ES-I3 (cell line): Measurements from ENCODE around the gene USP4.
A peak's percentile ranks its signal among the peaks of the same experiment; 100 is the strongest.

Experiments used
- H3K36me3 ChIP-seq: 2 replicates; pipeline ENCODE4 v1.6.1; 2013; ENCODE audit warnings: mild to moderate bottlenecking, low read length, control low read depth, moderate library complexity; ENCODE audit not compliant: insufficient read depth
- H3K4me1 ChIP-seq: 2 replicates; pipeline ENCODE4 v1.6.1; 2013; ENCODE audit warnings: mild to moderate bottlenecking, control low read depth, low read length; ENCODE audit not compliant: insufficient read depth
- H3K9ac ChIP-seq: 2 replicates; pipeline ENCODE4 v1.6.1; 2013; ENCODE audit warnings: low read depth, mild to moderate bottlenecking, low read length, moderate library complexity
- H3K9me3 ChIP-seq: 2 replicates; pipeline ENCODE4 v1.6.1; 2013; ENCODE audit warnings: mild to moderate bottlenecking, low read length, moderate library complexity; ENCODE audit not compliant: control insufficient read depth, insufficient read depth

The USP4 gene, protein sequence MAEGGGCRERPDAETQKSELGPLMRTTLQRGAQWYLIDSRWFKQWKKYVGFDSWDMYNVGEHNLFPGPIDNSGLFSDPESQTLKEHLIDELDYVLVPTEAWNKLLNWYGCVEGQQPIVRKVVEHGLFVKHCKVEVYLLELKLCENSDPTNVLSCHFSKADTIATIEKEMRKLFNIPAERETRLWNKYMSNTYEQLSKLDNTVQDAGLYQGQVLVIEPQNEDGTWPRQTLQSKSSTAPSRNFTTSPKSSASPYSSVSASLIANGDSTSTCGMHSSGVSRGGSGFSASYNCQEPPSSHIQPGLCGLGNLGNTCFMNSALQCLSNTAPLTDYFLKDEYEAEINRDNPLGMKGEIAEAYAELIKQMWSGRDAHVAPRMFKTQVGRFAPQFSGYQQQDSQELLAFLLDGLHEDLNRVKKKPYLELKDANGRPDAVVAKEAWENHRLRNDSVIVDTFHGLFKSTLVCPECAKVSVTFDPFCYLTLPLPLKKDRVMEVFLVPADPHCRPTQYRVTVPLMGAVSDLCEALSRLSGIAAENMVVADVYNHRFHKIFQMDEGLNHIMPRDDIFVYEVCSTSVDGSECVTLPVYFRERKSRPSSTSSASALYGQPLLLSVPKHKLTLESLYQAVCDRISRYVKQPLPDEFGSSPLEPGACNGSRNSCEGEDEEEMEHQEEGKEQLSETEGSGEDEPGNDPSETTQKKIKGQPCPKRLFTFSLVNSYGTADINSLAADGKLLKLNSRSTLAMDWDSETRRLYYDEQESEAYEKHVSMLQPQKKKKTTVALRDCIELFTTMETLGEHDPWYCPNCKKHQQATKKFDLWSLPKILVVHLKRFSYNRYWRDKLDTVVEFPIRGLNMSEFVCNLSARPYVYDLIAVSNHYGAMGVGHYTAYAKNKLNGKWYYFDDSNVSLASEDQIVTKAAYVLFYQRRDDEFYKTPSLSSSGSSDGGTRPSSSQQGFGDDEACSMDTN

GRCh38 chr3:49339941-49340800 is at the start of gene USP4:
Gene USP4 (minus strand): TSS chr3:49340053. CDS start chr3:49340024, 29 bp downstream.
- Histone ChIP-seq H3K36me3 (peaks cover 4% of the 10 kb centered on the region; the same call in 1 of the 2 replicates), H3K4me1 (peaks cover 2% of the 10 kb centered on the region; the same call in 1 of the 2 replicates), H3K9me3 (no peaks in the 10 kb centered on the region), H3K9ac (peak within 1 kb of the TSS; percentile 63)

DNA sequence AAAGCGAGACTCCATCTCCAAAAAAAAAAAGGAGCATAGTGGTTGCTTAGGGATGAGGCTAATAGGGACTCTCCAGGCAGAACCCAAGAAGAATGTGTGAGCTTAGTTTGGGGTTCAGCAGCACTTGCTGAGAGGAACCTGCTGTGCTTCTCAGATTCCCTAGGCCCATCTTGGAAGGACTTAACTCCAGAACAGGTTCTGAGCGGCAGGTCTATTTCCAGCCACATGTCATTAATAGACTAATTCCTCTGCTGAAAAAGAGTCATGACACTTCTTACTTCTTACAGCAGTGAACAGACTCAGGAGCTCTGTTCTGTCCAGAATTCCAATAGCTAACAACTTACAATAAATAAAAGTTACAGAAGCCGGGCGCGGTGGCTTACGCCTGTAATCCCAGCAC is 49.4 kb upstream of the USP4 start:
- H3K9ac ChIP-seq, result no peak overlapping the region
- H3K36me3 ChIP-seq, result no peaks in the 10 kb centered on the region; the same call in 1 of the 2 replicates
- H3K4me1 ChIP-seq, result no peaks in the 10 kb centered on the region
- no peaks in the 10 kb centered on the region for H3K9me3 ChIP-seq

DNA sequence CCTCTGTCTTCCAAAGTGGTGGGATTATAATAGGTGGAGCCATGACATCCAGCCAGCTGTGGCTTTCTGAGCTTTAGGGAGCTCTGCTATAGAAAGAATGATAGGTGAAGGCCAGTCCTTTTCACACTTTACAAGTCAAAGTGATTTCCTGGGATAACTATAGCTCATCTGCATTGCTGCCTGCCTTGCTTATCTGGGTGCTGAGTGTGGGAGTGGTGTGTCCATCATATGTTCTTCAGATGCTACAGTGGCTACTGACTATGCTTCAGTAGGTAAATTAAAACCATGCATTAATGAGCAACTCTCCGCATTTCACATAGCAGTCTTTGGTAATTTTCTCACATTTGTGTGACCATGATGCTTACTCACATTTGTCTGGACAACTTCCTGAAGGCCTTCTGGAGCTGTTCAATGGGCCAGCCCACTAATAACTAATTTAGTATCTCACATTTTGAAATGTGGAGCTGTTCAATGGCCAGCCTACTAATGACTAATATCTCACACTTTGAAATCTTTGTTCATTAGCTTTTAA is 48.5 kb upstream of the USP4 start:
- no peak overlapping the region for H3K9ac ChIP-seq
- H3K36me3 ChIP-seq, result no peaks in the 10 kb centered on the region; the same call in 1 of the 2 replicates
- H3K9me3 ChIP-seq, result no peaks in the 10 kb centered on the region
- H3K4me1 ChIP-seq, result no peaks in the 10 kb centered on the region

GRCh38 chr3:49387721-49388120 is 47.9 kb upstream of the USP4 start:
- Histone ChIP-seq H3K9ac (no peak overlapping the region), H3K9me3 (no peaks in the 10 kb centered on the region), H3K36me3 (no peaks in the 10 kb centered on the region; the same call in 1 of the 2 replicates), H3K4me1 (no peaks in the 10 kb centered on the region; the same call in 1 of the 2 replicates)

- H3K9me3 ChIP-seq, result no peaks in the 10 kb centered on the region
- no peak overlapping the region for H3K9ac ChIP-seq
- H3K36me3 ChIP-seq, result no peaks in the 10 kb centered on the region; the same call in 1 of the 2 replicates
- no peaks in the 10 kb centered on the region; the same call in 1 of the 2 replicates for H3K4me1 ChIP-seq
Measured at GRCh38 chr3:49386056-49386756, 46.4 kb upstream of the USP4 start.

DNA sequence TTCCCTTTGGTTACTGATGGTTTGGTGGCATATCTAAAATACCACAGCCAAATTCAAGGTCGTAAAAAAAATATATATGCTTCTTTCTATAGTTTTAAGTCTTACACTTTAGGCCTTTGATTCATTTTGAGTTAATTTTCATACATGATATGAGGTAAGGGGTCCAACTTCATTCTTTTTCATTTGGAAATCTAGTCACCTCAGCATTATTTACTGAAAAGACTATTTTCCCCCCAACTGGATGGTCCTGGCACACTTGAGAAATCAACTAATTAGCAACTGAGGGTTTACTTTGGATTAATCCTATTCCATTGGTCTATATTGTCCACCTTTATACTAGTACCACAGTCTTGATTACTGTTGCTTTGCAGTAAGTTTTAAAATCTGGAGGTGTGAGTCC is 45.8 kb upstream of the USP4 start:
- Histone ChIP-seq H3K4me1 (no peaks in the 10 kb centered on the region; the same call in 1 of the 2 replicates), H3K36me3 (no peaks in the 10 kb centered on the region; the same call in 1 of the 2 replicates), H3K9ac (no peak overlapping the region), H3K9me3 (no peaks in the 10 kb centered on the region)

DNA sequence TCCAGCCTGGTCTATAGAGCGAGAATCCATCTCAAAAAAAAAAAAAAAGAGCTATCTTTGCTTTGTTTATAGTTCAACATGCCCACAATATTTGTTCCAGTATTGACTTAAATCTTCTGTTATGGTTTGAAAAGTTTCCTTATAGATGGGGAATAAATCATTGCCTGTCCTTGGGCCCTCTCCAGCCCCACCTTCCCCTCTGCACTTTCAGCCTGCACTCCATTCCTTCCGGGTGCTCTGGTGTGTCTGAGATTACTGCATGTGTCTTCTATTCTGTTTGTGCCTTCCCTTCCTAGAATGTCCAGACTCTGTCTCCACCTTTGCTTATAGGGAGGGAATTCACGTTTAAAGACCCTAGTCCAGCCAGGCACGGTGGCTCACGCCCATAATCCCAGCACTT is 43.5 kb upstream of the USP4 start:
- H3K9me3 ChIP-seq, result no peaks in the 10 kb centered on the region
- no peak overlapping the region for H3K9ac ChIP-seq
- no peaks in the 10 kb centered on the region; the same call in 1 of the 2 replicates for H3K36me3 ChIP-seq
- H3K4me1 ChIP-seq, result peaks cover 6% of the 10 kb centered on the region

GRCh38 chr3:49378249-49378895 is 38.5 kb upstream of the USP4 start:
- Histone ChIP-seq H3K36me3 (peaks cover 18% of the 10 kb centered on the region), H3K9me3 (no peaks in the 10 kb centered on the region), H3K9ac (no peak overlapping the region), H3K4me1 (peaks cover 6% of the 10 kb centered on the region)

DNA sequence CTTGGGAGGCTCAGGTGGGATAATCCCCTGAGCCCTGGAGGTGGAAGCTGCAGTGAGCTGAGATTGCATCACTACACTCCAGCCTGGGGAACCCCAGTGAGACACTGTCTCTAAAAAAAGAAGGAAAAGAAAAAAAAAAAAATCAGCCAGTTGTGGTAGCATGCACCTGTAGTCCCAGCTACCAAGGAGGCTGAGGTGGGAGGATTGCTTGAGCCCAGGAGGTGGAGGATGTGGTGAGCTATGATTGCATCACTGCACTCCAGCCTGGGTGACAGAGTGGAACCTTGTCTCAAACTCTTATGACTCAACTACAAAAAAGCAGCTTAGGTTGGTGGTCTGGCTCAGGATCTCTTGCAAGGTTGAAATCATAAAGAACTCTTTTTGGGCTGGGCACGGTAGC is 37.6 kb upstream of the USP4 start:
- no peaks in the 10 kb centered on the region for H3K9me3 ChIP-seq
- H3K9ac ChIP-seq, result no peak overlapping the region
- peaks cover 21% of the 10 kb centered on the region for H3K36me3 ChIP-seq
- peaks cover 6% of the 10 kb centered on the region for H3K4me1 ChIP-seq

- no peak overlapping the region for H3K9ac ChIP-seq
- no peaks in the 10 kb centered on the region for H3K4me1 ChIP-seq
- H3K9me3 ChIP-seq, result no peaks in the 10 kb centered on the region
- H3K36me3 ChIP-seq, result peaks cover 34% of the 10 kb centered on the region
Measured at GRCh38 chr3:49371946-49372345, 32.1 kb upstream of the USP4 start.

DNA sequence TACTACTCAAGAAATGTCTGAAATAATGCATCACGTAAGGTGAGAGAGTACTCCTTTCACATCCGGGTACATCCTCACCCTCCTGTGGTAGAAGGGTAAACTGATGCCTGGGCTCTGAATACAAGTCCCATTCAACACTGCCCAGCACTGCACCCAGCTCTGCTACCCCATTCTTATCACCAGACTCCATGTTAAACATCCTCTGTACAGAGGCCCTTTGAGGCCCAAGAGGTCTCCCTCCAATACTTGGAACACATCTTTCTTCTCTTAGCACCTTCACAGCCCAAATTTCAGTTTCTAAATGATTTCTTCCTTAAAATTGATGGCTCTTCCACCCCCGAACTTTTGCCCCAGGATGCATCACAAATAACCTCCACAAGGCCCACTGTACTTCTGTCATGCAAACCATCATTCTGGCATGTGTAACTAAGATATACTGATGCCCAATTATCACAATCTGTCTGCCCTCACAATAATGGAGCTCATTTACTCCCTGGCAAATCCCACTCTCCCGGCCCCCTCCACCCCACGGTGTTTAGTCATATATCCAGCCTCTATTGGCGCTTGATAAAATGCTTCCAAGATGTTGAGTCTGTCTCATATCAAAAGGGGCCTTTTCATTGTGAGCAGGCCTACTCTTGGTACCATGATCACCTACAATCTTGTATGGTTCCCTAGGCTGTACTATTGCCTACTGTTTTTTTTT is 30.9 kb upstream of the USP4 start:
- peaks cover 36% of the 10 kb centered on the region for H3K36me3 ChIP-seq
- no peaks in the 10 kb centered on the region for H3K9me3 ChIP-seq
- no peaks in the 10 kb centered on the region for H3K4me1 ChIP-seq
- no peak overlapping the region for H3K9ac ChIP-seq

DNA sequence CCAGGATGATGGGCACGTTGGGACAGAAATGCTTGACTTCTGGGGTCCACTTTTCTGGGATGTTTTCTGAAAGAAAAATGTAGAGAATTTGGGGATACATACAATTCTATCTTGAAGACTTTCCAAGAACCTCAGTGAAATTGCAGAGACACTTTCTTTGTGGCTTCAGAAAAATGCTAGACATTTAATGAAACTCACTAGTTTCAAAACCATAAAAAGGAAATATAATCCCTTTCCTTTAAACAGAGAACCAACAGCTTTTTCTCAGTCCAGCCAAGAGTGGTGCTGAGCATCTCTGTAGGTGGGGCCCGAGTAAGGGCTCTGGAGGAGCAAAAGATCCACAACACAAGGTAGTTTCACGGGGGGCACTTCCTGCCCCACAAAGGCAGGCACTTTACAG is 22.7 kb upstream of the USP4 start:
- no peak overlapping the region for H3K9ac ChIP-seq
- peaks cover 41% of the 10 kb centered on the region for H3K36me3 ChIP-seq
- peaks cover 12% of the 10 kb centered on the region for H3K4me1 ChIP-seq
- no peaks in the 10 kb centered on the region for H3K9me3 ChIP-seq
